ENCODE data around the gene PRKN.

GRCh38 chr6:161418463-161418945 is 1309.1 kb downstream of the PRKN start:
- no peak for TF ChIP-seq POLR2A (IDR thresholded peaks at IDR 0.05)
- peak; percentile 16 to 70 (median 63) for TF ChIP-seq CTCF (IDR thresholded peaks at IDR 0.05)
